ENCODE measurements around the gene TACC2.

GRCh38 chr10:122044713-122045112 is 55.8 kb downstream of the TACC2 start:
- TF ChIP-seq CTCF (IDR thresholded peaks at IDR 0.05; ENCODE audit: insufficient read depth, low read length, poor library complexity, severe bottlenecking) (no peak), EZH2phosphoT487 (conservative IDR thresholded peaks at IDR 0.05; ENCODE audit: low read length) (no peak)
